Colonic mucosa (tissue), 4 donors: ENCODE data around the gene NFE2L3. TPM values are rescaled to one million over a fixed set of nuclear protein-coding genes. Genes with fewer than 3 reads are reported as not detected.

ENCODE experiments used
- DNase-seq: peaks from one replicate; pipeline ENCODE4 v3.0.0-alpha.2; 2020
- H3K27ac ChIP-seq: fragments of 200-600 bp; one replicate; pipeline ENCODE4 v1.8.0; 2021
- H3K27me3 ChIP-seq: fragments of 200-600 bp; one replicate; pipeline ENCODE4 v1.8.0; 2021
- H3K36me3 ChIP-seq: fragments of 200-600 bp; one replicate; pipeline ENCODE4 v1.8.0; 2021
- H3K4me1 ChIP-seq: fragments of 200-600 bp; one replicate; pipeline ENCODE4 v1.8.0; 2021; ENCODE audit warnings: mild to moderate bottlenecking
- H3K4me3 ChIP-seq: fragments of 200-600 bp; one replicate; pipeline ENCODE4 v1.8.0; 2021
- H3K9ac ChIP-seq, 2 donors: one replicate each; pipeline ENCODE4 v1.7.0; 2013; ENCODE audit warnings: control low read depth in 2 of 2, low read depth in 2 of 2, low read length in 2 of 2
- H3K9me3 ChIP-seq: fragments of 200-600 bp; one replicate; pipeline ENCODE4 v1.8.0; 2021
- CTCF ChIP-seq: fragments of 200-600 bp; IDR thresholded peaks from one replicate; pipeline ENCODE4 v1.8.0; 2022; ENCODE audit warnings: antibody characterized with exemption, mild to moderate bottlenecking
- intact Hi-C: fragments of 100-400 bp; cut with DNase I; formaldehyde crosslinking; loops from one replicate; pipeline ENCODE4 v1.14.1; 2022
- total RNA-seq, 2 donors: library from RNA; stranded (reverse); fragmentation: NEBNext Ultra II Directional in 1 of 2; extraction: Animal tissue kit (Norgen Biotek cat#: 25700) in 1 of 2; gene quantifications; one replicate each; pipeline ENCODE4 v1.2.1, GENCODE V29; 2021
- donor health status: healthy.
- donor health status: DM: no; HTN: no; CAD: no.
- donor health status: DM: no; HTN: no; CAD: no.

Gene NFE2L3
- total RNA-seq, 2 donors from 2014 or later, result 12.0 to 13.0 TPM

- peak; percentile 67 for DNase-seq
- Histone ChIP-seq H3K4me3 (peak overlapping the region; percentile 90), H3K27me3 (no peaks in the 10 kb centered on the region), H3K36me3 (peaks cover 18% of the 10 kb centered on the region), H3K9me3 (no peaks in the 10 kb centered on the region), H3K27ac (peak overlapping the region; percentile 100), H3K9ac (peak overlapping the region; percentile 98 to 99), H3K4me1 (peaks cover 15% of the 10 kb centered on the region)
- TF ChIP-seq CTCF, result no peak
- intact Hi-C loops, result loop anchor here (5.0 to 10.0 kb wide), 3 partner anchors 107 to 315 kb away; no protein-coding TSS in a partner anchor
These were observed 47.5 kb downstream of the NFE2L3 start for GRCh38 chr7:26199301-26200037.

GRCh38 chr7:26200038-26200443 is 48.0 kb downstream of the NFE2L3 start:
- Histone ChIP-seq H3K27ac (peak overlapping the region; percentile 100), H3K4me1 (peaks cover 15% of the 10 kb centered on the region), H3K9ac (peak overlapping the region; percentile 98 to 99), H3K36me3 (peaks cover 15% of the 10 kb centered on the region), H3K9me3 (no peaks in the 10 kb centered on the region), H3K4me3 (peak overlapping the region; percentile 90), H3K27me3 (no peaks in the 10 kb centered on the region)
- peak; percentile 82 for DNase-seq
- no peak for TF ChIP-seq CTCF
- intact Hi-C loops, result no loop called here

- DNase-seq, result peak; percentile 98
- Histone ChIP-seq H3K9me3 (no peaks in the 10 kb centered on the region), H3K4me1 (peaks cover 9% of the 10 kb centered on the region), H3K36me3 (peaks cover 10% of the 10 kb centered on the region), H3K27ac (peak within 1 kb of the TSS; percentile 100), H3K27me3 (no peaks in the 10 kb centered on the region), H3K4me3 (peak within 1 kb of the TSS; percentile 90), H3K9ac (peak within 1 kb of the TSS; percentile 99)
- intact Hi-C loops, result no loop called here
- no peak for TF ChIP-seq CTCF
These were observed 48.6 kb downstream of the NFE2L3 start, which contains the start of gene HNRNPA2B1 for GRCh38 chr7:26200444-26201246. Gene HNRNPA2B1 (minus strand): TSS chr7:26200746. CDS start chr7:26200577, 169 bp downstream.

GRCh38 chr7:26201247-26202018 is 49.4 kb downstream of the NFE2L3 start, which contains the start of gene CBX3:
Gene CBX3 (plus strand): TSS chr7:26201745. CDS start chr7:26202999, 1,254 bp downstream.
- H3K4me1 ChIP-seq, result peaks cover 5% of the 10 kb centered on the region
- no peaks in the 10 kb centered on the region for H3K9me3 ChIP-seq
- H3K36me3 ChIP-seq, result peaks cover 4% of the 10 kb centered on the region
- DNase-seq, result peak; percentile 94
- H3K4me3 ChIP-seq, result peak within 1 kb of the TSS; percentile 90
- H3K9ac ChIP-seq, result peak within 1 kb of the TSS; percentile 99
- peak within 1 kb of the TSS; percentile 100 for H3K27ac ChIP-seq
- no peaks in the 10 kb centered on the region for H3K27me3 ChIP-seq
- intact Hi-C loops, result no loop called here
- no peak for TF ChIP-seq CTCF
